DND-41 (cell line): ENCODE results near the gene PLXNC1.
"Not testable (repeated sequence)": the region's sequence is repeated elsewhere in the genome, so short reads cannot be mapped to it uniquely, and the experiment has no call there.

ENCODE experiments used
- ATAC-seq: fragments of 200-7000 bp; cut with Tn5 transposase; 3 replicates; pipeline ENCODE4 v1.9.1; 2021; ENCODE audit warnings: low read depth; ENCODE audit not compliant: insufficient read depth
- DNase-seq: peaks from one replicate; pipeline ENCODE4 v3.0.0-alpha.2; 2020
- H2AFZ ChIP-seq: 2 replicates; pipeline ENCODE4 v1.6.0; 2012; ENCODE audit warnings: low read depth, low read length
- H3K27ac ChIP-seq: 2 replicates; pipeline ENCODE4 v1.5.1; 2012; ENCODE audit warnings: low read length, inconsistent platforms
- H3K27me3 ChIP-seq: fragments of 200-600 bp; sonication (generic); 2 replicates; pipeline ENCODE4 v1.6.0; 2012; ENCODE audit warnings: low read length, mild to moderate bottlenecking, inconsistent platforms; ENCODE audit not compliant: insufficient read depth, poor library complexity
- H3K36me3 ChIP-seq: 2 replicates; pipeline ENCODE4 v1.5.1; 2012; ENCODE audit warnings: low read length, inconsistent platforms; ENCODE audit not compliant: insufficient read depth
- H3K4me1 ChIP-seq: 2 replicates; pipeline ENCODE4 v1.5.1; 2012; ENCODE audit warnings: mild to moderate bottlenecking, low read length; ENCODE audit not compliant: insufficient read depth
- H3K4me2 ChIP-seq: 2 replicates; pipeline ENCODE4 v1.6.0; 2012; ENCODE audit warnings: mild to moderate bottlenecking, moderate library complexity, low read length, inconsistent platforms; ENCODE audit not compliant: insufficient read depth
- H3K4me3 ChIP-seq, 2 experiments: fragments of 200-600 bp in 1 of 2; shearing (Covaris generic) in 1 of 2; 2 replicates each; pipeline ENCODE4 v1.5.1; 2012 to 2016; ENCODE audit warnings: inconsistent platforms in 2 of 2, low read length in 2 of 2, mild to moderate bottlenecking in 2 of 2, low read depth in 1 of 2, moderate library complexity in 1 of 2
- H3K79me2 ChIP-seq: 2 replicates; pipeline ENCODE4 v1.6.0; 2012; ENCODE audit warnings: low read length, inconsistent platforms; ENCODE audit not compliant: insufficient read depth
- H3K9ac ChIP-seq: 2 replicates; pipeline ENCODE4 v1.6.0; 2012; ENCODE audit warnings: low read depth, mild to moderate bottlenecking, inconsistent platforms, low read length, moderate library complexity
- H3K9me3 ChIP-seq: 2 replicates; pipeline ENCODE4 v1.5.1; 2012; ENCODE audit warnings: low read length, moderate library complexity, mild to moderate bottlenecking, inconsistent platforms; ENCODE audit not compliant: insufficient read depth, severe bottlenecking
- H4K20me1 ChIP-seq: 2 replicates; pipeline ENCODE4 v1.6.0; 2012; ENCODE audit warnings: low read length; ENCODE audit not compliant: insufficient read depth
- CTCF ChIP-seq: IDR thresholded peaks from 2 replicates; pipeline ENCODE4 v1.5.1; 2012; ENCODE audit warnings: borderline replicate concordance, low read length, moderate library complexity, mild to moderate bottlenecking; ENCODE audit not compliant: poor library complexity, severe bottlenecking; ENCODE audit errors: extremely low read depth
- EZH2 ChIP-seq: IDR thresholded peaks from 3 replicates; pipeline ENCODE4 v1.6.1; 2012; ENCODE audit warnings: borderline replicate concordance, low read depth, mild to moderate bottlenecking, moderate library complexity, low read length, inconsistent platforms; ENCODE audit not compliant: severe bottlenecking

PLXNC1 gene

DNA sequence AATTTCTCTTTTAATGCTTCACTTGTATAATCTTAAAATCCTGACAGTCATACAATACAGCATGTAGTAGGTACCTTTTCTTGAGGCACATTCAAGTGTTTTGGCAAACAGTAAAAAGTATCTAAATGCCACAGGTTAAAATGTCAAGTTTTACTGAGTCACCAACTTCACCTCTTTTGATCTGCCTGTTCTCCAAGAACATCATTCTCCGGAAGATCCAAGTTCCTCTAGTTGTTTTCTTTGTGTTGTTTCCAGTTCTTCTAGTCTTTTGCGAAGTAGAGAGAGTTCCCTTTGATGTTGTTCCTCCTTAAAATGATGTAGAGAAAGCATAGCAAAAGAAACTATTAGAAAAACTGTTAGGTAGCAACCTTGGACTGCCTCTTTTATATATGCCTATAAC is 160.2 kb downstream of the PLXNC1 start:
- Histone ChIP-seq H3K36me3 (peaks cover 69% of the 10 kb centered on the region), H3K4me3 (no peak overlapping the region), H3K27ac (no peak overlapping the region), H3K79me2 (no peaks in the 10 kb centered on the region), H3K9me3 (no peaks in the 10 kb centered on the region), H4K20me1 (no peaks in the 10 kb centered on the region), H3K4me2 (no peak overlapping the region), H3K4me1 (no peaks in the 10 kb centered on the region), H2AFZ (no peak overlapping the region), H3K27me3 (no peaks in the 10 kb centered on the region), H3K9ac (no peak overlapping the region)
- no peak for TF ChIP-seq EZH2
- TF ChIP-seq CTCF = no peak
- ATAC-seq (no peak), DNase-seq (no peak)

GRCh38 chr12:94309373-94309772 is 161.0 kb downstream of the PLXNC1 start:
- Histone ChIP-seq H3K36me3 (peaks cover 63% of the 10 kb centered on the region), H3K79me2 (no peaks in the 10 kb centered on the region), H3K4me2 (no peak overlapping the region), H3K9ac (no peak overlapping the region), H4K20me1 (no peaks in the 10 kb centered on the region), H3K27ac (no peak overlapping the region), H3K4me3 (no peak overlapping the region), H3K4me1 (no peaks in the 10 kb centered on the region), H2AFZ (no peak overlapping the region), H3K9me3 (no peaks in the 10 kb centered on the region), H3K27me3 (no peaks in the 10 kb centered on the region)
- no peak for ATAC-seq
- DNase-seq = no peak
- TF ChIP-seq CTCF (no peak), EZH2 (no peak)

DNA sequence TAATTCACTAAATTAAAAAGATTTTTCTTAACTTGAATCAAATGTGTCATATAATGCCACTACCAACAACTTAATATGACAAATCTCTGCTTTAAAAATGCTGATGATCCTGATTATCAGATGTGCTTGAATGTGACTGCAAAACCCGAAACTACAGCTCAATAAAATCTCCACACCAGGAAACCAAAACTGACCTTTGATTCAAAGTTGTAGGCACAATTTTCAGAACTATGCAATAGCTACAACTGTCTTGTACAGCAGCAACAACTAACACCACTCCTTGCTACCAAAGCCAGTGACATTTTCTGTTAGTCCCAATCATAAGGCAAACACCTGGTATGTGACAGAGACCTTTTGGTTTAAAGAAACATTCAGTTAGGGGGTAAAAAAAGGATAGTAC is 164.0 kb downstream of the PLXNC1 start:
- Histone ChIP-seq H2AFZ (no peak overlapping the region), H3K27me3 (no peaks in the 10 kb centered on the region), H3K4me2 (no peak overlapping the region), H3K9me3 (no peaks in the 10 kb centered on the region), H3K4me1 (no peaks in the 10 kb centered on the region), H3K27ac (no peak overlapping the region), H4K20me1 (no peaks in the 10 kb centered on the region), H3K9ac (no peak overlapping the region), H3K36me3 (peaks cover 38% of the 10 kb centered on the region; the same call in 1 of the 2 replicates), H3K79me2 (no peaks in the 10 kb centered on the region), H3K4me3 (no peak overlapping the region)
- TF ChIP-seq EZH2 (no peak), CTCF (no peak)
- no peak for DNase-seq
- ATAC-seq = no peak

DNA sequence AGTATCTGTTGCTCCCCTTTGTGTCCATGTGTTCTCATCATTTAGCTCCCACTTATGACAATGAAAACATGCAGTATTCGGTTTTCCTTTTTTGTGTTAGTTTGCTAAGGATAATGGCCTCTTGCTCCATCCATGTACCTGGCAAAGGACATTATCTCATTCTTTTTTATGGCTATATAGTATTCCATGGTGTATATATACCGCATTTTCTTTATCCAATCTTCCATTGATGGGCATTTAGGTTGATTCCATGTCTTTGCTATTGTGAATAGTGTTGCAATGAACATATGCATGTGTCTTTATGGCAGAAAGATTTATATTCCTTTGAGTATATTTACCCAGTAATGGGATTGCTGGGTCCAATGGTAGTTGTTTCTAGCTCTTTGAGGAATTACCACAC is 168.2 kb downstream of the PLXNC1 start:
- H2AFZ ChIP-seq, ATAC-seq, DNase-seq: not testable (repeated sequence)

More for the DNA sequence above, 168.2 kb downstream of the PLXNC1 start:
- H3K4me1 ChIP-seq, H3K4me2 ChIP-seq, H3K27me3 ChIP-seq, H3K79me2 ChIP-seq, H3K27ac ChIP-seq, H3K9ac ChIP-seq, H3K4me3 ChIP-seq, H4K20me1 ChIP-seq: not testable (repeated sequence)
- H3K36me3 ChIP-seq = peaks cover 13% of the 10 kb centered on the region
- H3K9me3 ChIP-seq = peaks cover 20% of the 10 kb centered on the region
